Limb (tissue), 2 donors: ENCODE measurements around the gene EXD3.

ENCODE experiments used
- DNase-seq, 2 donors: peaks; one replicate each; pipeline ENCODE4 v3.0.0-alpha.2; 2016; ENCODE audit errors: extremely low spot score in 2 of 2

EXD3 gene

DNA sequence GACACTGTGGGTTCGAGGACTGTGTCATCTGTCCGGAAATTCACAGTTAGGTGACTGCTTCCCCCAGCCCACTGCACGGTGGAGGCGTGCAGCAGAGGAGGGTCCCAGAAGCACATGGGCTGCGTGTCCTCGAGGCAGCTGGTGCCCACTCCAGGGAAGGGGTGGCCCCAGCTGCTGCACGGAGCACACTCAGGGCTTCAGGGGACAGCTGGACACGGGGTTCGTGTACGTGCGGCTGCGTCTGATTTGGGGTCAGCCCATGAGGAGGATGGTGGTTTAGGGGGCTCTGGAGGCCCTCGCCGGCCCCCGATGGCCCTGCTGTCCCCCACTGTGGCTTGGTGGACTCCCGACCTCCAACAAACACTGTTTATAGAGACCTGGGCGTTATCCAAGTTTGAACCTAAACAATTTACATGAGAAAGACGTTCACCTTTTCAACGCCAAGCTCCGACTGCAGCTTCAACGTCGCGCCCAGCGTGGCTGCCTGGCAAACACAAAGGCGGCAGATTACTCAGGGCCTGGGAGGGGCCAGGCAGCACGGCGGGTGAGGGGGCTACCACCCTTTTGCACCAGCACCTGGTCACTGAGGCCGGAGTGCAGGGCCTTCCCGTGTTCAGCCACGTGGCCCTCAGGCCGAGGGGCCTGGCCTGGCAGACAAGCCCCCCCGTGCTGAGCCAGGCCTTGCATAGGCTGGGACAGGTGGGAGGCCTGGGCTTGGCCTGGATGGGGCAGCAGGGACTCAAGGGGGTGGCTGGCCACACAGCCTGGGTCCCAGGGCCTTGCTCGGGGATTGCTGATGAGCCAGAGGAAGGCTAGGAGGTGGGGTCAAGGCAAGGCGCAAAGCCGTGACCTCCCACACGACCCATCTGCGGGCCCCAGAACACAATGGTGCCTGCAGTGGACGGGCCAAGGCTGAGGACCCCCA, 55.2 kb downstream of the EXD3 start:
- DNase-seq = peak in 1 of 2 donors; percentile 34

DNA sequence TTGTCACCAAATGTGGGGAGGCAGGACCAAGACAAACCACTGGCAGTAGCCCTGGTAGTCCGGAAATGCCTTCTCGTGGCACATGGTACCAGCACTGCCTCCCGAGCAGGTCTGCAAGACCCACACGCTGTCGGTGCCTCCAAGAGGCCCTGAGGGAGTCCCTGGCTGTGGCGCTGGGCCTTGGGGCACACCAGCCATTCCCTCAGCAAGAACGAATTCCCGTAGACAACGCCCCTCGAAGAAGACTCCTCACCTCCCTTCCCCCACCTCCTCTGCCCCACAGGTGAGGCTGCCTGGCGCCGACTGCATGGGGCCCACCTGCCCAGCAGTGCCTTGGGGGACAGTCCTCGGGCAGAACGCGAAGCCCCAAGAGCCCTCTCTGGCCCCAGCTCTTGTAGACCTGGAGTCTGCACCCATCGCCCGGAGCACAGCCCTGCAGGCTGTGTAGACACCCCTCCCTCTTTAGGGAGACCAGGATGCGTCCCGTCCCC, 56.0 kb downstream of the EXD3 start:
- peak in 1 of 2 donors; percentile 20 for DNase-seq

DNA sequence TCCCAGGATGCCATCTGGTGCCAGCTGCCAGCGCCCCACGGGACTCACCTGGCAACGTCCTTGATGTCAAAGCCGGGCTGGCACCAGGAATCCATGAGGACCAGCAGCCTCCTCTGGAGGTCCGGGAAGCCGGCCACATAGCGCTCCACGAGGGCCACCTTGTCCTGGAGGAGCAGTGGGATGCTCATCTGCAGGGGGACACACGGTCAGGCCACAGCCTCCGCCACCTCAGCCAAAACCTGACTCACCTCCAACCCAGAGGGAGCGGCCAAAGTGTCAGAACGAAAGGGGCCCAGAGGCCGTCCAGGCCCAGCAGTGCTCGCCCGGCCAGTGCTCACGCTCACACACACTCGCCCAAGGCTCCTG, 56.5 kb downstream of the EXD3 start:
- peak in 1 of 2 donors; percentile 39 for DNase-seq

DNA sequence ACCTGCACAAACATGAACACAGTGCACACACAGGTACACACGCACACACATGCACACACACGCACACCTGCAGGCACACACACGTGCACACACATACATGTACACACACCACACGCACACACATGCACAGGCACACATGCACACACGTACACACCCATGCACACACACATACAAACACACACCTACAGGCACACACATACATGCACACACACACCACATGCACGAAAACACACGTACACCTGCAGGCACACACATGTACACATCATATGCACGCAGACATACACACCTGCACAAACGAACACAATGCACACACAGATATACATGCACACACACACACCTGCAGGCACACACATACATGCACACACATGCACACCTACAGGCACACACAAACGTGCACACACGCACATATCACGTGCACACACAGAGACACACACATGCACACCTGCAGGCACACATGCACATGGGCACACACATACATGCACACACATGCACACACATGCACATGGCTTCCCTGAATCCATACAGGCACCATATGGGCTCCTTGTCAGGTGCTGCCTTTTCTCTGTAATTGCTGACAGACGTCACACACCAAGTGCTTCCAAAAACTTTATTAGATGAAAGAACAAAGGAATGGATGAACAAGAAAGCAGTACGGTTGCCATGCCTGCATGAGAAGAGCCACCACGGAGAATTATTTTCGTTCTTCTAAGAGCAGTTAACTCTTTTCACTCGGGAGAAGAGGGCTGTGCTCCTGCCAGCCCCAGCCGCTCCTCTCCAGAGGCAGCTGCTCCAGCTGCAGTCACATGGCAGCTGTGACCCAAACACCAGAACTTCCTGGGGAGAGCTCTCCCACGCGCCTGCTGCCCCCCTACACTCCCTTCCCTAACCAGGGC, 57.2 kb downstream of the EXD3 start:
- peak in 1 of 2 donors; percentile 18 for DNase-seq

DNA sequence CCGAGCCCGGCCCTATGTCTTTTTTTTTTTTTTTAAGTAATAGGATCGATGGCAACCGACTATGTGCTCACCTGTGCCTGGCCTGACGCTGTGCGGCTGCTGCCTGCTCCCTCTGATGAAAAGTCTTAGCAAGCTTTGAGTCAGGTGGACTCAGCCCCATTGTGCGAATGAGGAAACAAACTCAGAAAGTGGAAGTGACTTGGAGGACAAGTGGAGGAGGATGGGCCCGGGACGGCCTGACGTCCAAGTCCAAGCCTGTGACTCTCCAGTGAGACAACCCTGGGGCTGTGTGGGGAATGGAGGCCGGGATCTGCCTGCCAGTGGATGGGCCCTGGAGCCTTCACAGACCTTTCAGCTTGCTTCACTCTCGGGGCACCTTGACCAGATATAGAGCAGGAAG, 57.9 kb downstream of the EXD3 start:
- DNase-seq = peak in 1 of 2 donors; percentile 18

DNA sequence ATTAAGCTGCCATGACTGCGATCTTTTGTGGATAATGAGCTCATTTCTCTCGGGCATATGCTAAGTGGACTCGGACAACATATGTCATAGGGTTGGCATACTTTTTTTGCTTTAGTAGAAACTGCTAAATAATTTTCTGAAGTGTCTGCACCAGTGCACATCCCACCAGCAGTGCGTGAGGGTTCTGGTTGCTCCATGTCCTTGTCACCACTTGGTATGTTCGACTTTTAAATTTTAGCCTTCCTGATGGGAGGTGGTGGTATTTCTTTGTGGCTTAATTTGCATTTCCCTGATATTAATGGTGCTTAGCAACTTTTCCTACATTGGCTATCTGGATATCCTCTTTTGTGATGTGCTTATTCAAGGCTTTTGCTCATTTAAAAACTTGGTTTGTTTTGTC, 63.1 kb downstream of the EXD3 start:
- DNase-seq = no peak

DNA sequence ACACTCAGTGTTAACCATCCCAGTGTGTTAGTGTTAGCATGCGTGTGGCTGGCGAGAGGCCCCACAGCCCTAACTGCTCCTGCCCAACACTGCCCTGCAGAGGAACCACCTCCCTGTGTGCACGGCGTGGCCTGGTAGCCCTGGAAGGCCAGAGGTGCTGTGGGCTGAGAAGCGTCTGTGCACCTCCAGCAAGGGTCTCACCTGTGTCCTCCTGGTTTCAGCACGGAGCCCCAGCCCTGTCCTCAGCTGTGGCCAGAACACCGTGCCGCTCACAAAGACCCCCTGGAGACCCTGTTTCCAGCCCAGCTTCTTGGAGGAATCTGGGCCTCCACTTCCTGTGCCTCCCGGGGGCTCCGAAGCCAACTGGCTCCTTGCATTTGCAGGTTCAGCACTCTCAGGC, 64.8 kb downstream of the EXD3 start:
- DNase-seq = no peak

DNA sequence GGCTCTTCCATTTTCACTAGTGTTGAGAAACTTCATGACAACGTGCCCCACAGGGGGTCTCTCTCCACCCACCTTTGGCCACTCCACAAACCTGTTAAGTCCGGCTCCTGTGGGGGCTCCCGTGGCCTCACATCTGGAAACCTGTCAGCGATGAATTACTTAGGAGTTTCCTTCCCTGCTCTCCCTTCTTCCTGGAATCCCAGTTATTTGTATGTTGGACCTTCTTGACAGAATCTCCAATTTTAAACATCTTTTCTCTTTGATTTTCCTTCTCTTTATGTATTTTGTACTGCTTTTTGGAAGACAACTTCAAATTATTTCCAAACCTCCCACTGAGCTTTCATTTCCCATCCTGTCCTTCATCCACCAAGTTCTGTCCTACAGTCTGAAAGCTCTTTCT, 65.8 kb downstream of the EXD3 start:
- DNase-seq = no peak

DNA sequence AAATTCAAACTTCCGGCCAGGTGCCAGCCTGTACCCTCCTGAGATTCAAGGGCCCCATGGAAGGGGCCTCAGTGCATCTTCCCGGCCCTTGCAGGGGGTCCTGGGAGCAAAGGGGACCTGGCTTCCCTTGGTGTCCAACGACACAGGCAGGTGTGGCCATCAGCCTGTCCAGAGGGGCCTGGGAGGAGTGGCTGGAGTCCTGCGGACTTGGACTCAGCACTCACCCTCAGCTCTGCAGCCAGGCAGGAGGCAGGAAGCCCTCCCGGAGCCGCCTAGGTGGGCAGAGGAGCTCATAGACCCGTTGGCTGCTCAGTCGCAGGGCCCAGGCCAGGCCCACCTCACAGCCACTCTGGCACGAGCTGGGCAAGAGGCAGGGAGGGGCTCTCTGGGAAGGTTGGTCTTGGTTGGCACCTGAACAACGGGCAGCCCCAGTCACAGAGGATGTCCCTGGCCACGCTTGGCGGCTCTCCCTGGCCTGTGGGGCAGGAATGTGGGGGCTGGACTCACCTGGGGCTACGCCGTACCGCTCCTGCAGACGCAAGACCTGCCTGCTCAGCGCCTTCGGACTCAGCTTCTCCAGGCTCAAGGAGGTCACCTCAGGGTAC, 67.1 kb downstream of the EXD3 start:
- DNase-seq = no peak

DNA sequence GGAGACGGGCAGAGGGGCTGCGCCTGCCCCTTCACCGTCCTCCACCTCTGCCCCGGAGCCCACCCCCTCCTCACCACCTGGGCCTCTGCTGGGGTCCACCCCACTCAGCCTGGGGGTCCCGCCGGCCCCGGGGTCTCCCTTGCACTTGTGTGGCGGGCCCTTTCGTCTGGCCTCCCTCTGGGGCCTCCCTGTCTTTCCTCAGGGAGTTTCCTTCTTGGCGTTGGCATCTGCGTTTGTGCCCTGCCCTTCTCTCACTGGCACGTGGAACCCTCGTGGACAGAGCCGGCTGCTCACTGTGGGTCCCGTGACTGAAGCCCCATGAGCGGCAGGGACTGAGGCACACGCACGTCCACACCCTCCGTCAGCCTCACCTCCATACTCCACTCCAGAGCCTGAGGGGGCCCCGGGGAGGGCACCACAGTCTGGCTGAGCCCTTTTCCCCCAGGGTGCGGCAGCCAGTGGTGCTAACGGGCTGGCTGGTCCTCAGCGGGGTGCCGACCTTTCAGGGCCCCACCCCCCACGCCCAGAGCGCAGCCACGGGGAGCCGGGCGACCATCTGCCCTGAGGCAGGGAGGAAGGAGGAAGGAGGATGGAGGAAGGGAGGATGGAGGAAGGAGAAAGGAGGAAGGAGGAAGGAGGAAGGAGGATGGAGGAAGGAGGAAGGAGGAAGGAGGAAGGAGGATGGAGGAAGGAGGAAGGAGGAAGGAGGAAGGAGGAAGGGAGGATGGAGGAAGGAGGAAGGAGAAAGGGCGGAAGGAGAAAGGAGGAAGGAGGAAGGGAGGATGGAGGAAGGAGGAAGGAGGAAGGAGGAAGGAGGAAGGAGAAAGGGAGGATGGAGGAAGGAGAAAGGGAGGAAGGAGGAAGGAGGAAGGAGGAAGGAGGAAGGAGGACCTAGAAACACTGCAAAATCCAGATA, 67.9 kb downstream of the EXD3 start:
- DNase-seq = no peak

DNA sequence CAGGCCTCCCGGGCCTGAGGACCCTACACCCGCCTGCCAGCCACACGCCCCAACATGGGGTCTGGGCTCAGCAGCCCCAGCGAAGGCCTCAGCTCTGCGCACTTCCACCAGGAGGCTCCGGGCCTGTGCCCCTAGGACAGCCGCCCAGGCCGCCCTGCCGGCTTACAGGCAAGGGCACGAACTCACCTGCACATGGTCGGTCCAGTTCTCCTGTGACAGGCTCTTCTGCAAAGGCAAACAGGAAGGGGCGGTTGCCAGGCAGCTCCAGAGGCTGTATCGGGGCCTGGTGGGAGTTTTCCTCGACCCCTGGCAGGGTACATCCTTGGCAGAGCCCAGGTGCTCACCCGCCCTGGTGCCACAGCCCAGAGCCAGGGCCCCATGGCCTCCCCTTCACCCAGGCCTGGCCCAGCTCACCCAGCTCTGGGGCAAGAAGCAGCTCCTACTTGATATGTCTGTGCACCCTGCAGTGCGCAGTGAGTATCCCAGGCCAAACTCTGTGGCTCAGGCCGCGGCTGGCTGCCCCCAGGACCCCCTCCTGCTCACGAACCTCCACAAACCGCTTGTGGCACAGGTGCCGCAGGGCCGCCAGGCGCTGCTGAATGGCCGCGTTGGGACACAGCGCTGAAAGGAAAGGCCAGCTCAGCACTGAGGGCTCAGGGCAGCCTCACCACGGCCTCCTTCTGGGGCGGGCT, 68.7 kb downstream of the EXD3 start:
- no peak for DNase-seq

DNA sequence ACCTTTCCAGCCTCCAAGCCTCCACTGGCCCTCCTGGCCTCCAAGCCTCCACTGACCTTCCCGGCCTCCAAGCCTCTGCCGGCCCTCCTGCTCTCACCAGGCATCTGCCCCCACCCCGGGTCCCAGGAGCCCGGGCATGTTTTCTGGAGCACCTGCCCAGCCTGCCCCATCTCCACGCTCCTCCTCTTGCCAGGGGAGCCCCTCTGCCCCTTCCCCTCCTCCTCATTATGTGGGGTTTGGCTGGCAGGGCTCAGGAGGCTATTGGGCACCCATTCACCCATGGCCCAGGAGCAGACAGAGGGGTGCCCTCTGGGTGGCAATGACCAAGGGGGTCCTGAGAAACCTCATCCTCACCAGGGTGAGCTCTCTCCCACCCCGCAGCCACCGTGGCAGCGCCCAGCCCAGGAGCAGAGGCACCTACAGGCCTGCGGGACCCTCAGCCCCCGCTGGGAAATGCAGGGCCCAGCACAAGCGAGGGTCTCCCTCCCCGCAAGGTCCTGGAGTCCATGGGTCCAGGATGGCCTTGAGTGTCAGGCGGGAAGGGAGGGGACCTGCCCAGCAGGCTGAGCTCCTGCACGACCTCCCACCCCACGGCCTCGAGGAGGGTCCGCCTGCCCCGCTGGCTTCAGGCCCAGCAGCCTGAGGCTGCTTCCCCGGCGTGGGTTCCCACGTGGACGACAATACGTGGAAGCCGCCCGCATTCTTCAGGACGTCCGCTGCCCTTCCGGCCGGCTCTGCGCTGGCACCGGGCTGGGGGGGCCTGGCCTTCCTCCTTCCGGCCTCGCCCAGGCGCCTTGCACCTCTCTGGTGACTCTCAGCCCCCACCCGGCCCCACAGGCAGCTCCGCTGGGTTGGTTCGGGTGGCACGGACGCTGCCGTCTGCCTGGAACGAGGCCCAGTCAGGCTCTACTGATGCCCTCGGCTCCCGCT, 69.5 kb downstream of the EXD3 start:
- no peak for DNase-seq

DNA sequence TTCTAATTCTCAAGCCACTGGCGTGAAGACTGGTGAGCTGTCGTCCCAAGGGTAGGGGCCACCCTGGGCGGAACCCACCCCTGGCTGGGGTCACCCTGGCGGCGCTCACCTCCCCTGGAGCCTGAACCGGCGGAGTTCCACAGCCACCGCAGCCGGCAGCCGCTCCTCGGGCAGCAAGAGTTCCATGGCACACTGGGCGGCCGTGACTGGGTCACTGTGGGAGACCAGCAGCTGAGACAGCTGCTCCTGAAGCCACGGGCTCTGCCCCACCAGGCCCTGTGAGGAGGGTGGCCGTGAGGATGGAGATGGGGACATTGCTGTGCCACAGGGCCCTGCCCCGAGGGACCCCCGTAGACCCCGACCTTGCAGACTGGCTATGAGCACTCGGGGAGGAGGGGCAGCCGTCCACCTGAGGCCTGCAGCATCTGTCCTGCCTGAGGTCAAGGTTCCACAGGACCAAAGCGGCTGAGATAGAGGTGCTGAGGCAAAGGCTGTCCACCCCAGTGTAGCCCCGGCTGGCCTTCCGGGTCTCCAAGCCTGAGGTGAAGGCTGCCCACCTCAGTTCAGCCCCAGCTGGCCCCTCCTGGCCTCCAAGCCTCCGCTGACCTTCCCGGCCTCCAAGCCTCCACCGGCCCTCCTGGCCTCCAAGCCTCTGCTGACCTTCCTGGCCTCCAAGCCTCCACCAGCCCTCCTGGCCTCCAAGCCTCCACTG, 70.3 kb downstream of the EXD3 start:
- no peak for DNase-seq

DNA sequence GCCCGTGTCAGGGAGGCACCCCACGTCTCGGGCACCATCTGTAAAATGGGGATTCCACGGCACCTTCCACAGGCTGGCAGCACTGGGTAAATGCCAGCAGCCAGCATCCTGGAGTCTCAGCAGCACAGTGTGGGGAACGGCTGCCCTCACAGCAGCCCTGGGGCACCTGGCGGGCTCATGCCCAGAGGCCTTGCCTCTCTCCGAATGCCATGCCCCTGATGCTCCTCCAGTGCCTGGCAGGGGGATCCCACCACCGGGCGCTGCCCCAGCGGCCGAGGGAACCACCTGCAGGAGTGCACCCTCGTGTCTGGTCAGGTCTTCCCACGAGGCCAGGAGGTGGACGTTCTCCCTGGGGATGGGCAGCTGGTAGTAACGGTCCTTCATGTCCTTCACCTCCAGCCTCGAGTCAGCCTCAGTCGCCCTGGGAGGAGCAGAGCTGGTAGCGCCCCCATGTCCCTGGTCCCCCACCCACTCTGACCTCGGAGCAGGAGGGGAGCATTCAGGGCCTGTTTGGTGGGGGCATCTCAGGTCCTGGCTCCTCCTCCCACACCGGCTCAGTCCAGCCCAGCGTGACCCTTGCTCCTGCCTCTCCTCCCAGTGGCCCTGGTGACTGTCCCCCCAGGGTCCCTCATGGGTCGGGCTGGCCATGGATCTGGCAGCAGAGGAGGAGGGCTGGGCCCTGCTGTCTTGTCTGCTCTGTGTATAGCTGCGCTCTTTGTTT, 71.0 kb downstream of the EXD3 start:
- DNase-seq = no peak

DNA sequence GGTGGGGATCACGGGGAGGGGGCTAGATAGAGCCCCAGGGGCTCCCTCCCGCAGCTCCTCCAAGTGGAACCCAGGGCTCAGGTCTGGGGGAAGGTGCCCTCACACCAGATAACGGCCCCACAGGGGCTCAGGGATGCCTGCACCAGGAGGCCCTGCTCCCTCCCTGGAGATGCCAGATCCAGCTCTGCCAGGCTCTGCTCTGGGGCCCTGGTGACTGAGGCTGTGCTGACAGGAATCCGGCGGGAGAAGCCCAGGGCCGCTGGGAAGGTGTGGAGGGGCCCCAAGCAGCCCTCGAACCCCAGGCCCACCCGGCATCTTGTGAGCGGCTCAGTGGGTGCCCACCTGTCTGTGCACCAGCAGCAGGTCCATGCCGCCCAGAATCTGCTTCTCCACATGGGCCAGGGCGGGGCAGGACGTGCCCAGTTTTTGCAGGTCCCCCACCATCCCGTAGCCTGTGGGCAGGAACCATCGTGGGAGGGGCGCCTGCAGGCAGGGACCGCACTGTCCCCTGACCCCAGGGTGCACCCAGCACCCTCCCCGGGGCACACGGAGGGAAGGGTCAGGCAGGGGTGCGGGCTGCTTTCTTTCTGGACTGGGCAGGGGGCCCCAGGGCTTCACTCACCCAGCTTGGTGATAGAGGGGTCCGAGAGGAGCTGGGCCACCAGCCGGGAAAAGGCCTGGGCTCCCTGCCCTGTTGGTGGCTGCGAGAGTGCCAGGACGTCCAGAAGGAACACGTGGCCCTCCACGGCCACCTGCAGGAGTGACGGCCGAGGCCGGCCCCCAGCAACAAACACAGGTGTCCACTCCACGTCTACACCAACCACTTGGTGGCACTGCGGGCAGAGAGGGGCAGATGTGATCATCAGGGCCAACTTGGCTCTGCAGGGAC, 72.0 kb downstream of the EXD3 start:
- DNase-seq = no peak

DNA sequence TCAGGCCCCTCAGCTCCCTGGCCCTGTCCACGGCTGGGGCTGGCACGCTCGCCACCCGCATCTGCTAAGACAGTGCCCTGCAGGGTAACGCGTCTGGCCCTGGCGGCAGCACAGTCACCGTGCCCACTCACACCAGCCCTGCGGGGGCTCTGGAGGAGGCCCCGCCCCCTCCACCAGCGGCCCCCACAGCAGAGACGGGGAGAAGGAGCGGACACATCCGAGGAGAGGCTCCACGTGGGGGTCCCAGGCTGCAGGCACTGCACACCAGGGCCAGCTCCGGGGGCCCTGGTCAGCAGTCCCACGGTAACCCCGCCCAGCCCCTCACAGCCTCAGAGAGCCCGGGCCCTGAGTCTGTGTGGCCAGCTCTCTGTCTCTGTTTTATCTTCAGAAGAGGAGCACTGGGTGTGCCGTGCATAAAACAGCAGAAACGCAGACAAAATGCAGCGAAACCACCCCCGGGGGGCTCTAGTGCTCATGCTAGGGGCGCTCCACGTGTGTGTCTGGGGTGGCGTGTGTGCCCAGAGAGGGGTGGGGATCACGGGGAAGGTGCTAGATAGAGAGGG, 73.4 kb downstream of the EXD3 start:
- DNase-seq = no peak
